K562 (cell line): ENCODE measurements around the gene IFT22. TPM values are rescaled to one million over a fixed set of nuclear protein-coding genes. Genes with fewer than 3 reads are reported as not detected.

Experiments
- ATAC-seq: fragments of 200-7000 bp; cut with Tn5 transposase; 3 replicates; pipeline ENCODE4 v1.9.1; 2020; ENCODE audit warnings: moderate library complexity
- BruUV-seq: library from RNA; stranded (reverse); fragments of 400-500 nt; replicated peaks from 2 replicates; lab custom pipeline; 2021; lab: Mats Ljungman, UMichigan
- CTCF ChIA-PET: fragments of 300-600 bp; formaldehyde crosslinking; extraction: SDS; loops from one replicate; lab custom pipeline; 2021; ENCODE audit warnings: low intra/inter-chr PET ratio; lab: Yijun Ruan, JAX
- POLR2A ChIA-PET: fragments of 300-600, 350-650 bp; sonication (Branson Sonifier 250); formaldehyde crosslinking; extraction: SDS; loops from one replicate; lab custom pipeline; 2021; ENCODE audit warnings: antibody characterized with exemption, inconsistent platforms; lab: Yijun Ruan, JAX
- DNase-seq, 4 experiments: peaks; one replicate each; pipeline versions ENCODE4 v3.0.0 to v3.0.0-alpha.2; 2011 to 2018; ENCODE audit warnings: low spot score in 3 of 4, mixed read lengths in 3 of 4; ENCODE audit errors: extremely low read depth in 1 of 4
- FAIRE-seq: peaks from 2 replicates; lab custom pipeline; 2011; peaks lifted over from hg19 to GRCh38; lab: Jason Lieb, UNC
- H2AFZ ChIP-seq: 2 replicates; pipeline ENCODE4 v1.6.0; 2011; ENCODE audit warnings: low read depth, low read length, control low read depth, inconsistent platforms
- H3K27ac ChIP-seq: fragments of 200-600 bp; 3 replicates; pipeline ENCODE4 v1.8.0; 2011; ENCODE audit warnings: low read depth, mild to moderate bottlenecking, control low read depth, inconsistent platforms, low read length, moderate library complexity, mixed read lengths; ENCODE audit errors: extremely low read depth
- H3K27me3 ChIP-seq, 2 experiments: fragments of 300-600 bp in 1 of 2; 2 replicates in 1 of 2; 3 replicates in 1 of 2; pipeline versions ENCODE4 v1.6.0 to v1.8.0; 2011; ENCODE audit warnings: inconsistent platforms in 2 of 2, low read length in 2 of 2, mild to moderate bottlenecking in 1 of 2, mixed read lengths in 1 of 2, moderate library complexity in 1 of 2; ENCODE audit not compliant: control insufficient read depth in 2 of 2, insufficient read depth in 2 of 2
- H3K36me3 ChIP-seq: fragments of 300-600 bp; 3 replicates; pipeline ENCODE4 v1.8.0; 2011; ENCODE audit warnings: mild to moderate bottlenecking, low read length, inconsistent platforms; ENCODE audit not compliant: control insufficient read depth, insufficient read depth
- H3K4me1 ChIP-seq, 2 experiments: fragments of 200-600 bp in 1 of 2; replicated peaks in 1 of 2; 2 replicates in 1 of 2; 3 replicates in 1 of 2; pipeline versions ENCODE4 v1.5.1 to v1.8.0; 2011; ENCODE audit warnings: inconsistent platforms in 2 of 2, low read length in 2 of 2, mild to moderate bottlenecking in 1 of 2, mixed read lengths in 1 of 2, moderate library complexity in 1 of 2; ENCODE audit not compliant: control insufficient read depth in 2 of 2, insufficient read depth in 2 of 2
- H3K4me2 ChIP-seq: 2 replicates; pipeline ENCODE4 v1.6.1; 2011; ENCODE audit warnings: low read length, control low read depth, inconsistent platforms, mixed read lengths; ENCODE audit not compliant: insufficient read depth
- H3K4me3 ChIP-seq: fragments of 200-600 bp; sonication (generic), shearing (Covaris generic); 2 replicates; pipeline ENCODE4 v1.5.1; 2016; ENCODE audit warnings: control low read depth, inconsistent platforms
- H3K79me2 ChIP-seq: fragments of 200-600 bp; 3 replicates; pipeline ENCODE4 v1.8.0; 2011; ENCODE audit warnings: low read length, inconsistent platforms; ENCODE audit not compliant: control insufficient read depth, insufficient read depth
- H3K9ac ChIP-seq, 2 experiments: 2 replicates each; pipeline versions ENCODE4 v1.6.0 to v1.6.1; 2011; ENCODE audit warnings: low read depth in 2 of 2, low read length in 2 of 2, control low read depth in 1 of 2, inconsistent platforms in 1 of 2, mild to moderate bottlenecking in 1 of 2, mixed read lengths in 1 of 2; ENCODE audit not compliant: insufficient read depth in 1 of 2
- H3K9me1 ChIP-seq: one replicate; pipeline ENCODE4 v1.6.0; 2011; ENCODE audit warnings: inconsistent platforms, mild to moderate bottlenecking, low read length, moderate library complexity; ENCODE audit not compliant: control insufficient read depth, insufficient read depth
- H3K9me3 ChIP-seq: replicated peaks from 2 replicates; pipeline ENCODE4 v1.5.1; 2011; ENCODE audit warnings: low read depth, low read length, inconsistent platforms; ENCODE audit not compliant: control insufficient read depth, insufficient read depth
- H4K20me1 ChIP-seq: replicated peaks from 2 replicates; pipeline ENCODE4 v1.6.1; 2011; ENCODE audit warnings: low read length, inconsistent platforms, mixed read lengths; ENCODE audit not compliant: control insufficient read depth, insufficient read depth
- CHD2 ChIP-seq: IDR thresholded peaks from 2 replicates; pipeline ENCODE4 v1.6.1; 2011; ENCODE audit warnings: low read depth, low read length
- CXXC5 ChIP-seq: fragments of 250-450 bp; sonication (Bioruptor Pico); IDR thresholded peaks from 2 replicates; pipeline ENCODE4 v1.8.0; 2022; ENCODE audit warnings: inconsistent platforms, mild to moderate bottlenecking, moderate library complexity
- ETS2 ChIP-seq: IDR thresholded peaks from 2 replicates; pipeline ENCODE4 v1.6.1; 2016; ENCODE audit warnings: borderline replicate concordance, missing genetic modification characterization, mild to moderate bottlenecking, moderate library complexity, missing compliant biosample characterization; ENCODE audit not compliant: poor library complexity, severe bottlenecking
- JUNB ChIP-seq: fragments of 450-650 bp; formaldehyde crosslinking; conservative IDR thresholded peaks from 2 replicates; pipeline ENCODE4 v1.4.0; 2020; ENCODE audit warnings: mild to moderate bottlenecking
- LCOR ChIP-seq: sonication (generic); formaldehyde crosslinking; IDR thresholded peaks from 2 replicates; pipeline ENCODE4 v1.8.0; 2022; ENCODE audit warnings: mild to moderate bottlenecking, missing genetic modification reagents
- RAD21 ChIP-seq, 2 experiments: fragments of 250-450 bp in 1 of 2; fragments of 450-650 bp in 1 of 2; sonication (Bioruptor Pico) in 1 of 2; formaldehyde crosslinking in 1 of 2; IDR thresholded peaks in 1 of 2; conservative IDR thresholded peaks in 1 of 2; 2 replicates each; pipeline versions ENCODE4 v1.4.0 to v1.8.0; 2020 to 2022; ENCODE audit warnings: mild to moderate bottlenecking in 2 of 2, moderate library complexity in 1 of 2
- RBFOX2 ChIP-seq: fragments of 200-400 bp; formaldehyde crosslinking; IDR thresholded peaks from 2 replicates; pipeline ENCODE4 v1.6.1; 2017; ENCODE audit warnings: low read depth, mild to moderate bottlenecking, low read length, moderate library complexity
- RBM25 ChIP-seq: fragments of 200-400 bp; formaldehyde crosslinking; IDR thresholded peaks from 2 replicates; pipeline ENCODE4 v1.6.1; 2018; ENCODE audit warnings: low read length, low read depth, moderate library complexity; ENCODE audit not compliant: severe bottlenecking
- TRIM28 ChIP-seq: fragments of 450-650 bp; IDR thresholded peaks from 2 replicates; pipeline ENCODE4 v1.6.1; 2017
- ZNF197 ChIP-seq: fragments of 200-800 bp; sonication (Bioruptor generic); IDR thresholded peaks from 2 replicates; pipeline ENCODE4 v1.6.1; 2016; ENCODE audit warnings: low read depth, missing genetic modification characterization, missing compliant biosample characterization
- ZNF449 ChIP-seq: fragments of 250-450 bp; sonication (Bioruptor Pico); IDR thresholded peaks from 2 replicates; pipeline ENCODE4 v1.8.0; 2022; ENCODE audit warnings: moderate library complexity, mild to moderate bottlenecking, inconsistent platforms
- whole genome bisulfite sequencing: fragments of 100-300 bp; shearing (Covaris generic); methylation state at CpG from one replicate; pipeline ENCODE4 v1.1.6; 2016; ENCODE audit warnings: low coverage, mixed read lengths; ENCODE audit not compliant: insufficient coverage; ENCODE audit errors: missing lambda C conversion rate; 5-methylcytosine and 5-hydroxymethylcytosine counted together
- in situ Hi-C: fragments of 300-500 bp; cut with MboI; formaldehyde crosslinking; loops from 4 replicates; pipeline ENCODE4 v1.15.0; 2018; ENCODE audit warnings: inconsistent platforms, mixed read lengths
- intact Hi-C: fragments of 100-400 bp; cut with micrococcal nuclease; formaldehyde crosslinking; loops from 2 replicates; pipeline ENCODE4 v1.14.2; 2022
- polyA plus RNA-seq, 8 experiments: library from polyadenylated mRNA; depleted of rRNA in 4 of 8; stranded (reverse) in 5 of 8; unstranded in 3 of 8; fragments of >200 nt; fragmentation: Nextera tagmentation in 2 of 8; fragmentation: Illumina TruSeq in 1 of 8; extraction: Ambion mirVana in 2 of 8; extraction: Trizol in 1 of 8; gene quantifications; 2 replicates each; pipeline versions ENCODE4 v1.2.1 to v1.2.3, GENCODE V29; 2011 to 2014; ENCODE audit warnings: inconsistent platforms in 1 of 8, missing spikeins in 1 of 8
- total RNA-seq, 7 experiments: library from RNA; depleted of rRNA in 6 of 7; stranded (reverse); fragments of >200 nt in 6 of 7; fragmentation: Illumina TruSeq in 2 of 7; extraction: Trizol in 2 of 7; gene quantifications; 2 replicates each; pipeline versions ENCODE4 v1.2.1 to v1.2.3, GENCODE V29; 2011 to 2021; ENCODE audit warnings: low replicate concordance in 1 of 7
- TF ChIP-seq, protein P1 (sequence below): sonication (generic); formaldehyde crosslinking; IDR thresholded peaks from 2 replicates; pipeline ENCODE4 v1.8.0; 2022; ENCODE audit warnings: mild to moderate bottlenecking, missing genetic modification reagents, borderline replicate concordance
- TF ChIP-seq, protein P2 (sequence below): fragments of 450-650 bp; formaldehyde crosslinking; IDR thresholded peaks from 2 replicates; pipeline ENCODE4 v1.4.0; 2020; ENCODE audit warnings: mild to moderate bottlenecking, moderate library complexity

Gene IFT22
- total and polyA plus RNA-seq, 9 of the 15 experiments (the other 6 are each of a cell fraction or from before 2014, with no cell fraction given), result 6.3 to 18.2 (median 7.7) TPM

- no peak for TF ChIP-seq CXXC5 (CRISPR knock-in tag)
- TF ChIP-seq, protein P1, sequence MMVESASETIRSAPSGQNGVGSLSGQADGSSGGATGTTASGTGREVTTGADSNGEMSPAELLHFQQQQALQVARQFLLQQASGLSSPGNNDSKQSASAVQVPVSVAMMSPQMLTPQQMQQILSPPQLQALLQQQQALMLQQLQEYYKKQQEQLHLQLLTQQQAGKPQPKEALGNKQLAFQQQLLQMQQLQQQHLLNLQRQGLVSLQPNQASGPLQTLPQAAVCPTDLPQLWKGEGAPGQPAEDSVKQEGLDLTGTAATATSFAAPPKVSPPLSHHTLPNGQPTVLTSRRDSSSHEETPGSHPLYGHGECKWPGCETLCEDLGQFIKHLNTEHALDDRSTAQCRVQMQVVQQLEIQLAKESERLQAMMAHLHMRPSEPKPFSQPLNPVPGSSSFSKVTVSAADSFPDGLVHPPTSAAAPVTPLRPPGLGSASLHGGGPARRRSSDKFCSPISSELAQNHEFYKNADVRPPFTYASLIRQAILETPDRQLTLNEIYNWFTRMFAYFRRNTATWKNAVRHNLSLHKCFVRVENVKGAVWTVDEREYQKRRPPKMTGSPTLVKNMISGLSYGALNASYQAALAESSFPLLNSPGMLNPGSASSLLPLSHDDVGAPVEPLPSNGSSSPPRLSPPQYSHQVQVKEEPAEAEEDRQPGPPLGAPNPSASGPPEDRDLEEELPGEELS (CRISPR knock-in tag), result no peak
These were observed 21.3 kb upstream of the IFT22 start (continued) for GRCh38 chr7:101342892-101343291.

GRCh38 chr7:101340379-101340778 lies 18.8 kb upstream of the IFT22 start:
- intact Hi-C loops (no loop called here), in situ Hi-C loops (no loop called here)
- Histone ChIP-seq H3K9ac (no peak overlapping the region), H2AFZ (no peak overlapping the region), H4K20me1 (0 out of 2 replicates have a peak, but pooled peaks cover 3% of the 10 kb centered on the region), H3K9me3 (no peaks in the 10 kb centered on the region; the same call in 1 of the 2 replicates), H3K79me2 (no peaks in the 10 kb centered on the region), H3K36me3 (no peaks in the 10 kb centered on the region), H3K27ac (no peak overlapping the region), H3K4me1 (no peaks in the 10 kb centered on the region), H3K27me3 (peaks cover 24 to 48% of the 10 kb centered on the region in 2 experiments), H3K9me1 (no peaks in the 10 kb centered on the region), H3K4me2 (no peak overlapping the region), H3K4me3 (no peak overlapping the region)
- ATAC-seq (no peak), DNase-seq (no peak), FAIRE-seq (no peak)
- 8% methylated on average over 14 of the region's 14 CpGs for WGBS
- ChIA-PET CTCF (no interaction called here), POLR2A (interaction anchor here (1.4 kb wide), 1 partner anchor 9 kb away, joined by 6 read pairs; no protein-coding TSS in a partner anchor)
- TF ChIP-seq ZNF449 (CRISPR knock-in tag) (no peak), CHD2 (no peak), RAD21 (CRISPR knock-in tag; conservative IDR thresholded peaks at IDR 0.05 in 1 of 2, IDR thresholded peaks at IDR 0.05 in 1 of 2) (no peak), LCOR (CRISPR knock-in tag) (no peak), ZNF197 (CRISPR knock-in tag) (no peak), JUNB (no peak), ETS2 (tag) (no peak), RBM25 (no peak), RBFOX2 (no peak), TRIM28 (no peak)
- TF ChIP-seq, protein P2, sequence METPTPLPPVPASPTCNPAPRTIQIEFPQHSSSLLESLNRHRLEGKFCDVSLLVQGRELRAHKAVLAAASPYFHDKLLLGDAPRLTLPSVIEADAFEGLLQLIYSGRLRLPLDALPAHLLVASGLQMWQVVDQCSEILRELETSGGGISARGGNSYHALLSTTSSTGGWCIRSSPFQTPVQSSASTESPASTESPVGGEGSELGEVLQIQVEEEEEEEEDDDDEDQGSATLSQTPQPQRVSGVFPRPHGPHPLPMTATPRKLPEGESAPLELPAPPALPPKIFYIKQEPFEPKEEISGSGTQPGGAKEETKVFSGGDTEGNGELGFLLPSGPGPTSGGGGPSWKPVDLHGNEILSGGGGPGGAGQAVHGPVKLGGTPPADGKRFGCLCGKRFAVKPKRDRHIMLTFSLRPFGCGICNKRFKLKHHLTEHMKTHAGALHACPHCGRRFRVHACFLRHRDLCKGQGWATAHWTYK (CRISPR knock-in tag), result no peak
- BruUV-seq, result no TSS peak
